Neutrophil (primary cell): Measurements from ENCODE around the gene ATP2C2.

Source experiments
- H3K27ac ChIP-seq: fragments of 200-600 bp; sonication (generic); 2 replicates; pipeline ENCODE4 v1.5.1; 2016; ENCODE audit warnings: mild to moderate bottlenecking, moderate library complexity
- H3K27me3 ChIP-seq: fragments of 200-600 bp; sonication (generic); 2 replicates; pipeline ENCODE4 v1.6.0; 2016; ENCODE audit warnings: mild to moderate bottlenecking
- H3K36me3 ChIP-seq: fragments of 200-600 bp; sonication (generic); 2 replicates; pipeline ENCODE4 v1.5.1; 2017
- H3K4me1 ChIP-seq, 2 experiments: fragments of 200-600 bp in 1 of 2; sonication (generic) in 1 of 2; 1 replicate in 1 of 2; 2 replicates in 1 of 2; pipeline versions ENCODE4 v1.5.1 to v1.6.1; 2013 to 2016; ENCODE audit warnings: low read depth in 1 of 2, low read length in 1 of 2, mild to moderate bottlenecking in 1 of 2, moderate library complexity in 1 of 2; ENCODE audit not compliant: control insufficient read depth in 1 of 2, insufficient read depth in 1 of 2
- H3K4me3 ChIP-seq, 2 experiments: fragments of 200-600 bp in 1 of 2; sonication (generic) in 1 of 2; 1 replicate in 1 of 2; 2 replicates in 1 of 2; pipeline ENCODE4 v1.5.1; 2013 to 2016; ENCODE audit warnings: low read depth in 1 of 2, low read length in 1 of 2, mild to moderate bottlenecking in 1 of 2, moderate library complexity in 1 of 2
- H3K9me3 ChIP-seq: fragments of 200-600 bp; sonication (generic); 2 replicates; pipeline ENCODE4 v1.5.1; 2016
- CTCF ChIP-seq: fragments of 200-600 bp; sonication (generic); IDR thresholded peaks from 2 replicates; pipeline ENCODE4 v1.5.1; 2016; ENCODE audit warnings: antibody characterized with exemption

The ATP2C2 gene

GRCh38 chr16:84368308-84368996, at the start of gene ATP2C2:
Gene ATP2C2 (plus strand): TSS chr16:84368538. CDS start chr16:84368616, 78 bp downstream.
- no peak for TF ChIP-seq CTCF
- Histone ChIP-seq H3K4me1 (peaks cover 79 to 83% of the 10 kb centered on the region in 2 experiments), H3K4me3 (peak within 1 kb of the TSS; percentile 64 to 68), H3K27me3 (peaks cover 15% of the 10 kb centered on the region), H3K36me3 (no peaks in the 10 kb centered on the region), H3K27ac (peak within 1 kb of the TSS; percentile 59), H3K9me3 (no peaks in the 10 kb centered on the region)

- H3K4me3 ChIP-seq, result no peak overlapping the region
- H3K36me3 ChIP-seq, result no peaks in the 10 kb centered on the region
- H3K27me3 ChIP-seq, result peaks cover 5% of the 10 kb centered on the region
- TF ChIP-seq CTCF, result no peak
- H3K27ac ChIP-seq, result no peak overlapping the region
- H3K9me3 ChIP-seq, result no peaks in the 10 kb centered on the region
- peaks cover 27 to 29% of the 10 kb centered on the region in 2 experiments for H3K4me1 ChIP-seq
These were observed 49.1 kb upstream of the ATP2C2 start for GRCh38 chr16:84319146-84319760.

GRCh38 chr16:84320511-84320910, 47.8 kb upstream of the ATP2C2 start:
- no peaks in the 10 kb centered on the region for H3K27me3 ChIP-seq
- no peak overlapping the region for H3K4me3 ChIP-seq
- no peaks in the 10 kb centered on the region for H3K36me3 ChIP-seq
- H3K4me1 ChIP-seq, result peaks cover 27 to 34% of the 10 kb centered on the region in 2 experiments
- H3K27ac ChIP-seq, result no peak overlapping the region
- TF ChIP-seq CTCF, result no peak
- H3K9me3 ChIP-seq, result no peaks in the 10 kb centered on the region

GRCh38 chr16:84321932-84322331, 46.4 kb upstream of the ATP2C2 start:
- H3K27ac ChIP-seq, result peak overlapping the region; percentile 42
- H3K4me3 ChIP-seq, result no peak overlapping the region
- no peak for TF ChIP-seq CTCF
- H3K27me3 ChIP-seq, result no peaks in the 10 kb centered on the region
- peaks cover 27 to 34% of the 10 kb centered on the region in 2 experiments for H3K4me1 ChIP-seq
- H3K9me3 ChIP-seq, result no peaks in the 10 kb centered on the region
- H3K36me3 ChIP-seq, result no peaks in the 10 kb centered on the region

GRCh38 chr16:84322749-84323148, 45.6 kb upstream of the ATP2C2 start:
- H3K4me1 ChIP-seq, result peaks cover 27 to 34% of the 10 kb centered on the region in 2 experiments
- no peaks in the 10 kb centered on the region for H3K36me3 ChIP-seq
- no peak overlapping the region for H3K27ac ChIP-seq
- TF ChIP-seq CTCF, result no peak
- no peak overlapping the region for H3K4me3 ChIP-seq
- H3K9me3 ChIP-seq, result no peaks in the 10 kb centered on the region
- H3K27me3 ChIP-seq, result no peaks in the 10 kb centered on the region
